Aorta (tissue), 5 donors: ENCODE data around the gene ODC1. TPM values are rescaled to one million over a fixed set of nuclear protein-coding genes. Genes with fewer than 3 reads are reported as not detected.
"Not testable (repeated sequence)": the region's sequence is repeated elsewhere in the genome, so short reads cannot be mapped to it uniquely, and the experiment has no call there.

Source experiments
- ATAC-seq: fragments of 200-7000 bp; cut with Tn5 transposase; one replicate; pipeline ENCODE4 v1.9.1; 2022; ENCODE audit warnings: moderate library complexity; ENCODE audit not compliant: low FRiP score
- DNase-seq, 2 donors: peaks; one replicate each; pipeline ENCODE4 v3.0.0-alpha.2; 2020
- H3K27ac ChIP-seq, 2 donors: one replicate each; pipeline ENCODE4 v1.5.1; 2013; ENCODE audit warnings: low read length in 2 of 2, mild to moderate bottlenecking in 2 of 2, moderate library complexity in 2 of 2, control low read depth in 1 of 2, inconsistent platforms in 1 of 2, low read depth in 1 of 2
- H3K27me3 ChIP-seq, 2 donors: one replicate each; pipeline ENCODE4 v1.6.1; 2013; ENCODE audit warnings: control low read depth in 1 of 2, low read length in 1 of 2, mild to moderate bottlenecking in 1 of 2, moderate library complexity in 1 of 2; ENCODE audit not compliant: insufficient read depth in 2 of 2, control insufficient read depth in 1 of 2
- H3K36me3 ChIP-seq, 2 donors: one replicate each; pipeline ENCODE4 v1.6.1; 2013; ENCODE audit warnings: control low read depth in 1 of 2, low read length in 1 of 2, mild to moderate bottlenecking in 1 of 2; ENCODE audit not compliant: insufficient read depth in 2 of 2, control insufficient read depth in 1 of 2
- H3K4me1 ChIP-seq, 2 donors: one replicate each; pipeline ENCODE4 v1.6.1; 2013; ENCODE audit warnings: low read length in 2 of 2, control low read depth in 1 of 2, mild to moderate bottlenecking in 1 of 2, moderate library complexity in 1 of 2; ENCODE audit not compliant: insufficient read depth in 2 of 2, control insufficient read depth in 1 of 2
- H3K4me3 ChIP-seq, 2 donors: one replicate each; pipeline ENCODE4 v1.5.1; 2013; ENCODE audit warnings: low read length in 2 of 2, control low read depth in 1 of 2, mild to moderate bottlenecking in 1 of 2
- H3K9me3 ChIP-seq: one replicate; pipeline ENCODE4 v1.6.1; 2013; ENCODE audit warnings: mild to moderate bottlenecking, low read length; ENCODE audit not compliant: control insufficient read depth
- WGBS, 2 donors: extraction: QIAGEN DNeasy Blood & Tissue Kit; methylation state at CpG; one replicate each; pipeline ENCODE4 v1.1.7; 2013; 5-methylcytosine and 5-hydroxymethylcytosine counted together
- intact Hi-C, 2 donors: fragments of 100-400 bp; cut with DNase I; formaldehyde crosslinking; loops; one replicate each; pipeline versions ENCODE4 v1.14.2 to v1.15.0; 2022
- polyA plus RNA-seq, 2 donors: library from polyadenylated mRNA; stranded (reverse); fragments of 200-250 nt; gene quantifications; one replicate each; pipeline ENCODE4 v1.2.3, GENCODE V29; 2013
- total RNA-seq, 2 donors: library from RNA; stranded (reverse); fragmentation: NEBNext Ultra II Directional; extraction: Animal tissue kit (Norgen Biotek cat#: 25700); gene quantifications; one replicate each; pipeline ENCODE4 v1.2.1, GENCODE V29; 2021
- donor health status: healthy with polysubstance abuse.
- donor health status: Bipolar disorder and iron deficiency.
- donor health status: DM: no; HTN: no; CAD: no.
- donor health status: DM: no; HTN: no; CAD: no.
- donor health status: DM: yes; HTN: yes; CAD: no.

The ODC1 gene
- total and polyA plus RNA-seq, 4 donors, result 21.3 to 46.1 (median 38.7) TPM

GRCh38 chr2:10489842-10490555, 41.9 kb upstream of the ODC1 start:
- Histone ChIP-seq H3K27me3 (no peaks in the 10 kb centered on the region), H3K4me1 (no peaks in the 10 kb centered on the region), H3K36me3 (no peaks in the 10 kb centered on the region), H3K9me3 (peaks cover 1% of the 10 kb centered on the region), H3K27ac (no peak overlapping the region), H3K4me3 (no peak overlapping the region)
- ATAC-seq (no peak), DNase-seq (no peak)
- 35 to 39% methylated on average over 13 of the region's 13 CpGs for WGBS, 2 donors
- intact Hi-C loops, result no loop called here

- H3K4me3 ChIP-seq, DNase-seq, H3K36me3 ChIP-seq, H3K27ac ChIP-seq, intact Hi-C loops, H3K4me1 ChIP-seq, H3K27me3 ChIP-seq, ATAC-seq, H3K9me3 ChIP-seq: not testable (repeated sequence)
- WGBS, 2 donors, result 88 to 89% methylated on average over 7 to 8 of the region's 8 CpGs
Observed at GRCh38 chr2:10488142-10488541, 40.0 kb upstream of the ODC1 start.

- intact Hi-C loops, H3K27ac ChIP-seq, H3K27me3 ChIP-seq, H3K36me3 ChIP-seq, H3K4me1 ChIP-seq, H3K4me3 ChIP-seq, ATAC-seq, H3K9me3 ChIP-seq: not testable (repeated sequence)
- DNase-seq, result peak in 1 of 2 donors; percentile 23
- WGBS, 2 donors, result 84 to 92% methylated on average over 5 of the region's 5 CpGs
Observed at GRCh38 chr2:10487741-10488104, 39.6 kb upstream of the ODC1 start.

GRCh38 chr2:10487081-10487740, 39.1 kb upstream of the ODC1 start:
- DNase-seq (peak in 1 of 2 donors; percentile 14), ATAC-seq (no peak)
- Histone ChIP-seq H3K9me3 (no peaks in the 10 kb centered on the region), H3K36me3 (no peaks in the 10 kb centered on the region), H3K4me1 (no peaks in the 10 kb centered on the region), H3K27me3 (no peaks in the 10 kb centered on the region), H3K4me3 (no peak overlapping the region), H3K27ac (no peak overlapping the region)
- 54 to 58% methylated on average over 14 of the region's 14 CpGs for WGBS, 2 donors
- intact Hi-C loops, result no loop called here

GRCh38 chr2:10486601-10487079, 38.5 kb upstream of the ODC1 start:
- Histone ChIP-seq H3K27me3 (no peaks in the 10 kb centered on the region), H3K4me3 (no peak overlapping the region), H3K36me3 (no peaks in the 10 kb centered on the region), H3K4me1 (no peaks in the 10 kb centered on the region), H3K9me3 (no peaks in the 10 kb centered on the region), H3K27ac (no peak overlapping the region)
- intact Hi-C loops, result no loop called here
- ATAC-seq (no peak), DNase-seq (peak in 1 of 2 donors; percentile 23)
- WGBS, 2 donors, result 65 to 69% methylated on average over 5 of the region's 5 CpGs

GRCh38 chr2:10486091-10486490, 38.0 kb upstream of the ODC1 start:
- DNase-seq (no peak), ATAC-seq (no peak)
- 74 to 76% methylated on average over 1 of the region's 1 CpG for WGBS, 2 donors
- intact Hi-C loops, result no loop called here
- Histone ChIP-seq H3K27me3 (no peaks in the 10 kb centered on the region), H3K27ac (no peak overlapping the region), H3K9me3 (no peaks in the 10 kb centered on the region), H3K36me3 (no peaks in the 10 kb centered on the region), H3K4me1 (no peaks in the 10 kb centered on the region), H3K4me3 (no peak overlapping the region)

GRCh38 chr2:10482913-10483312, 34.8 kb upstream of the ODC1 start:
- 42 to 44% methylated on average over 7 of the region's 7 CpGs for WGBS, 2 donors
- no peak for ATAC-seq
- Histone ChIP-seq H3K4me1 (no peaks in the 10 kb centered on the region), H3K27ac (no peak overlapping the region), H3K9me3 (no peaks in the 10 kb centered on the region), H3K4me3 (no peak overlapping the region), H3K36me3 (no peaks in the 10 kb centered on the region), H3K27me3 (no peaks in the 10 kb centered on the region)
- intact Hi-C loops, result no loop called here
- no peak for DNase-seq

GRCh38 chr2:10482460-10482859, 34.3 kb upstream of the ODC1 start:
- 77 to 82% methylated on average over 8 of the region's 8 CpGs for WGBS, 2 donors
- DNase-seq, result peak in 1 of 2 donors; percentile 16
- no peak overlapping the region for H3K4me3 ChIP-seq
- H3K27ac ChIP-seq, result no peak overlapping the region
- ATAC-seq, result no peak
- H3K4me1 ChIP-seq, result no peaks in the 10 kb centered on the region
- no peaks in the 10 kb centered on the region for H3K36me3 ChIP-seq
- H3K27me3 ChIP-seq, result no peaks in the 10 kb centered on the region
- intact Hi-C loops, result no loop called here
- no peaks in the 10 kb centered on the region for H3K9me3 ChIP-seq

- no peaks in the 10 kb centered on the region for H3K4me1 ChIP-seq
- H3K36me3 ChIP-seq, result no peaks in the 10 kb centered on the region
- DNase-seq, result peak in 1 of 2 donors; percentile 48
- H3K9me3 ChIP-seq, result no peaks in the 10 kb centered on the region
- WGBS, 2 donors, result 89 to 92% methylated on average over 10 of the region's 10 CpGs
- intact Hi-C loops, result no loop called here
- H3K27me3 ChIP-seq, result no peaks in the 10 kb centered on the region
- no peak overlapping the region for H3K27ac ChIP-seq
- no peak overlapping the region for H3K4me3 ChIP-seq
- ATAC-seq, result no peak
Observed at GRCh38 chr2:10481666-10482157, 33.6 kb upstream of the ODC1 start.
